Measurements from ENCODE around the gene ANKHD1. TPM values are rescaled to one million over a fixed set of nuclear protein-coding genes. Genes with fewer than 3 reads are reported as not detected.
"Not testable (repeated sequence)": the region's sequence is repeated elsewhere in the genome, so short reads cannot be mapped to it uniquely, and the experiment has no call there.

Gene ANKHD1
- total RNA-seq, 2 experiments from 2014 or later: 148 to 156 TPM

- H3K27ac Mint-ChIP-seq: peak overlapping the region; percentile 10
- no peak for ATAC-seq (ENCODE audit: low read depth)
- POLR2A ChIA-PET: interaction anchor here (0.6 to 3.1 kb wide), 3 partner anchors 10 to 80 kb away, joined by 3 to 14 read pairs (median 3); partner anchors contain the start of genes IK, NDUFA2 and SRA1
These were observed 165.6 kb downstream of the ANKHD1 start for GRCh38 chr5:140567136-140567818.

GRCh38 chr5:140567871-140568270, 166.2 kb downstream of the ANKHD1 start:
- Mint-ChIP-seq H3K4me1 (peaks cover 38% of the 10 kb centered on the region), H3K36me3 (peaks cover 19% of the 10 kb centered on the region), H3K4me3 (no peak overlapping the region), H3K27me3 (no peaks in the 10 kb centered on the region), H3K9me3 (no peaks in the 10 kb centered on the region), H3K27ac (peak overlapping the region; percentile 93)
- POLR2A ChIA-PET: interaction anchor here (1.1 to 3.1 kb wide), 2 partner anchors 10 to 17 kb away, joined by 3 to 14 read pairs; partner anchors contain the start of gene SRA1
- no peak for DNase-seq
- ATAC-seq (ENCODE audit: low read depth): no peak

More at GRCh38 chr5:140567136-140567818, 165.6 kb downstream of the ANKHD1 start:
- H3K4me1 Mint-ChIP-seq: peaks cover 42% of the 10 kb centered on the region
- no peaks in the 10 kb centered on the region for H3K9me3 Mint-ChIP-seq
- no peak overlapping the region for H3K4me3 Mint-ChIP-seq
- no peak for DNase-seq
- H3K27me3 Mint-ChIP-seq: no peaks in the 10 kb centered on the region
- H3K36me3 Mint-ChIP-seq: peaks cover 19% of the 10 kb centered on the region

- H3K9me3 Mint-ChIP-seq: no peaks in the 10 kb centered on the region
- DNase-seq: no peak
- H3K4me3 Mint-ChIP-seq: peak overlapping the region; percentile 74
- POLR2A ChIA-PET: interaction anchor here (1.1 to 2.3 kb wide), 3 partner anchors 11 to 64 kb away, joined by 3 to 9 read pairs (median 5); partner anchors contain the start of genes CD14 and SRA1
- H3K36me3 Mint-ChIP-seq: peaks cover 23% of the 10 kb centered on the region
- ATAC-seq (ENCODE audit: low read depth): no peak
- peak overlapping the region; percentile 93 for H3K27ac Mint-ChIP-seq
- no peaks in the 10 kb centered on the region for H3K27me3 Mint-ChIP-seq
- peaks cover 34% of the 10 kb centered on the region for H3K4me1 Mint-ChIP-seq
These were observed 166.9 kb downstream of the ANKHD1 start for GRCh38 chr5:140568443-140569063.

- Mint-ChIP-seq H3K27me3 (no peaks in the 10 kb centered on the region), H3K27ac (peak overlapping the region; percentile 93), H3K9me3 (no peaks in the 10 kb centered on the region), H3K4me1 (peaks cover 29% of the 10 kb centered on the region), H3K4me3 (peak overlapping the region; percentile 74), H3K36me3 (peaks cover 23% of the 10 kb centered on the region)
- POLR2A ChIA-PET: interaction anchor here (1.2 to 2.3 kb wide), 4 partner anchors 12 to 168 kb away, joined by 3 to 9 read pairs (median 6); partner anchors contain the start of genes ANKHD1, CD14, IK and NDUFA2
- DNase-seq (no peak), ATAC-seq (ENCODE audit: low read depth) (no peak)
These were observed 167.6 kb downstream of the ANKHD1 start for GRCh38 chr5:140569197-140569596.

GRCh38 chr5:140570058-140570457, 168.4 kb downstream of the ANKHD1 start:
- ATAC-seq (ENCODE audit: low read depth): no peak
- H3K4me1 Mint-ChIP-seq: peaks cover 31% of the 10 kb centered on the region
- POLR2A ChIA-PET: interaction anchor here (1.0 to 2.3 kb wide), 6 partner anchors 13 to 169 kb away, joined by 3 to 9 read pairs (median 4); partner anchors contain the start of genes ANKHD1, CD14, EIF4EBP3 and IK
- no peak for DNase-seq
- H3K36me3 Mint-ChIP-seq: peaks cover 21% of the 10 kb centered on the region
- H3K4me3 Mint-ChIP-seq: peak overlapping the region; percentile 74
- no peaks in the 10 kb centered on the region for H3K9me3 Mint-ChIP-seq
- peak overlapping the region; percentile 93 for H3K27ac Mint-ChIP-seq
- H3K27me3 Mint-ChIP-seq: no peaks in the 10 kb centered on the region

GRCh38 chr5:140570488-140570887, 168.9 kb downstream of the ANKHD1 start:
- DNase-seq: no peak
- no peak for ATAC-seq (ENCODE audit: low read depth)
- Mint-ChIP-seq H3K36me3 (peaks cover 21% of the 10 kb centered on the region), H3K27ac (peak overlapping the region; percentile 93), H3K27me3 (no peaks in the 10 kb centered on the region), H3K4me1 (peaks cover 31% of the 10 kb centered on the region), H3K4me3 (no peak overlapping the region), H3K9me3 (no peaks in the 10 kb centered on the region)
- POLR2A ChIA-PET: interaction anchor here (0.6 to 2.3 kb wide), 6 partner anchors 13 to 77 kb away, joined by 3 to 9 read pairs (median 4); partner anchors contain the start of genes EIF4EBP3, IK, NDUFA2 and SRA1

GRCh38 chr5:140571105-140571504, 169.5 kb downstream of the ANKHD1 start:
- H3K36me3 Mint-ChIP-seq: peaks cover 18% of the 10 kb centered on the region
- ATAC-seq (ENCODE audit: low read depth) (no peak), DNase-seq (no peak)
- no peak overlapping the region for H3K4me3 Mint-ChIP-seq
- H3K27me3 Mint-ChIP-seq: no peaks in the 10 kb centered on the region
- H3K9me3 Mint-ChIP-seq: no peaks in the 10 kb centered on the region
- POLR2A ChIA-PET: interaction anchor here (0.6 to 1.1 kb wide), 3 partner anchors 14 to 60 kb away, joined by 3 to 4 read pairs (median 3); partner anchors contain the start of gene SRA1
- H3K27ac Mint-ChIP-seq: no peak overlapping the region
- H3K4me1 Mint-ChIP-seq: peaks cover 25% of the 10 kb centered on the region

GRCh38 chr5:140573683-140574082, 172.1 kb downstream of the ANKHD1 start:
- Mint-ChIP-seq H3K36me3 (peaks cover 7% of the 10 kb centered on the region), H3K4me3 (no peak overlapping the region), H3K27ac (no peak overlapping the region), H3K27me3 (no peaks in the 10 kb centered on the region), H3K9me3 (no peaks in the 10 kb centered on the region), H3K4me1 (peaks cover 14% of the 10 kb centered on the region)
- no peak for DNase-seq
- POLR2A ChIA-PET: no interaction called here
- ATAC-seq (ENCODE audit: low read depth): no peak

GRCh38 chr5:140574165-140574564, 172.5 kb downstream of the ANKHD1 start:
- Mint-ChIP-seq H3K27me3 (no peaks in the 10 kb centered on the region), H3K36me3 (peaks cover 5% of the 10 kb centered on the region), H3K4me3 (no peak overlapping the region), H3K9me3 (no peaks in the 10 kb centered on the region), H3K27ac (no peak overlapping the region), H3K4me1 (peaks cover 10% of the 10 kb centered on the region)
- POLR2A ChIA-PET: no interaction called here
- ATAC-seq (ENCODE audit: low read depth) (no peak), DNase-seq (no peak)

- no peak overlapping the region for H3K27ac Mint-ChIP-seq
- H3K4me1 Mint-ChIP-seq: peaks cover 7% of the 10 kb centered on the region
- no peak for ATAC-seq (ENCODE audit: low read depth)
- POLR2A ChIA-PET: no interaction called here
- H3K36me3 Mint-ChIP-seq: peaks cover 4% of the 10 kb centered on the region
- no peak for DNase-seq
- H3K27me3 Mint-ChIP-seq: peaks cover 2% of the 10 kb centered on the region
- no peak overlapping the region for H3K4me3 Mint-ChIP-seq
- no peaks in the 10 kb centered on the region for H3K9me3 Mint-ChIP-seq
These were observed 173.7 kb downstream of the ANKHD1 start for GRCh38 chr5:140575309-140575708.

GRCh38 chr5:140576776-140577201, 175.2 kb downstream of the ANKHD1 start:
- Mint-ChIP-seq H3K9me3 (no peaks in the 10 kb centered on the region), H3K27ac (no peak overlapping the region), H3K4me3 (no peak overlapping the region), H3K36me3 (peaks cover 4% of the 10 kb centered on the region), H3K4me1 (peaks cover 6% of the 10 kb centered on the region), H3K27me3 (peaks cover 13% of the 10 kb centered on the region)
- POLR2A ChIA-PET: interaction anchor here (1.7 kb wide), 1 partner anchor 20 kb away, joined by 9 read pairs; the partner anchor contains the start of gene SRA1
- ATAC-seq (ENCODE audit: low read depth) (peak; percentile 82), DNase-seq (no peak)

- POLR2A ChIA-PET; H3K36me3 Mint-ChIP-seq; H3K27ac Mint-ChIP-seq; H3K4me1 Mint-ChIP-seq; H3K9me3 Mint-ChIP-seq; ATAC-seq (ENCODE audit: low read depth); H3K4me3 Mint-ChIP-seq; DNase-seq: not testable (repeated sequence)
- H3K27me3 Mint-ChIP-seq: peaks cover 22% of the 10 kb centered on the region
These were observed 177.6 kb downstream of the ANKHD1 start for GRCh38 chr5:140579188-140579747.

- DNase-seq (no peak), ATAC-seq (ENCODE audit: low read depth) (no peak)
- POLR2A ChIA-PET: no interaction called here
- no peaks in the 10 kb centered on the region for H3K4me1 Mint-ChIP-seq
- H3K27me3 Mint-ChIP-seq: peaks cover 16% of the 10 kb centered on the region
- H3K9me3 Mint-ChIP-seq: peaks cover 2% of the 10 kb centered on the region
- H3K27ac Mint-ChIP-seq: no peak overlapping the region
- no peaks in the 10 kb centered on the region for H3K36me3 Mint-ChIP-seq
- no peak overlapping the region for H3K4me3 Mint-ChIP-seq
These were observed 185.9 kb downstream of the ANKHD1 start for GRCh38 chr5:140587495-140587894.
